H9 (cell line): Measurements from ENCODE around the gene C1orf116. TPM values are rescaled to one million over a fixed set of nuclear protein-coding genes. Genes with fewer than 3 reads are reported as not detected.

ENCODE experiments used
- DNase-seq: peaks from one replicate; pipeline ENCODE4 v3.0.0-alpha.2; 2017
- H2AFZ ChIP-seq: one replicate; pipeline ENCODE4 v1.6.1; 2013; ENCODE audit warnings: mild to moderate bottlenecking, low read length, control low read depth, moderate library complexity
- H2AK5ac ChIP-seq: 2 replicates; pipeline ENCODE4 v1.6.1; 2013; ENCODE audit warnings: low read length, control low read depth, mixed read lengths; ENCODE audit not compliant: insufficient read length
- H2BK120ac ChIP-seq: one replicate; pipeline ENCODE4 v1.6.1; 2013; ENCODE audit warnings: low read depth, mild to moderate bottlenecking, low read length, control low read depth, inconsistent platforms; ENCODE audit not compliant: poor library complexity, severe bottlenecking
- H2BK12ac ChIP-seq: 2 replicates; pipeline ENCODE4 v1.6.1; 2013; ENCODE audit warnings: low read length, control low read depth, mixed read lengths, low read depth; ENCODE audit not compliant: insufficient read length
- H2BK15ac ChIP-seq: 2 replicates; pipeline ENCODE4 v1.6.1; 2013; ENCODE audit warnings: low read depth, low read length, control low read depth
- H2BK20ac ChIP-seq: one replicate; pipeline ENCODE4 v1.6.1; 2013; ENCODE audit warnings: low read depth, mild to moderate bottlenecking, low read length, control low read depth, inconsistent platforms; ENCODE audit not compliant: poor library complexity, severe bottlenecking
- H2BK5ac ChIP-seq: 2 replicates; pipeline ENCODE4 v1.6.1; 2013; ENCODE audit warnings: low read length, control low read depth, mixed read lengths; ENCODE audit not compliant: insufficient read length
- H3K14ac ChIP-seq: 2 replicates; pipeline ENCODE4 v1.6.1; 2013; ENCODE audit warnings: low read length, control low read depth; ENCODE audit not compliant: insufficient read depth
- H3K18ac ChIP-seq: 2 replicates; pipeline ENCODE4 v1.6.1; 2013; ENCODE audit warnings: low read depth, mild to moderate bottlenecking, mixed read lengths, low read length, control low read depth; ENCODE audit not compliant: insufficient read length
- H3K23ac ChIP-seq: 2 replicates; pipeline ENCODE4 v1.6.1; 2013; ENCODE audit warnings: low read length, control low read depth, mixed read lengths, low read depth; ENCODE audit not compliant: insufficient read length
- H3K23me2 ChIP-seq: 2 replicates; pipeline ENCODE4 v1.6.1; 2013; ENCODE audit warnings: low read depth, mild to moderate bottlenecking, mixed read lengths, low read length, control low read depth; ENCODE audit not compliant: insufficient read length, poor library complexity, severe bottlenecking
- H3K27ac ChIP-seq: 2 replicates; pipeline ENCODE4 v1.5.1; 2013; ENCODE audit warnings: low read length, control low read depth, mixed read lengths, low read depth; ENCODE audit not compliant: insufficient read length
- H3K27me3 ChIP-seq: 2 replicates; pipeline ENCODE4 v1.6.1; 2013; ENCODE audit warnings: low read length, control low read depth, inconsistent platforms; ENCODE audit not compliant: insufficient read depth
- H3K4ac ChIP-seq: 2 replicates; pipeline ENCODE4 v1.6.1; 2013; ENCODE audit warnings: low read depth, mild to moderate bottlenecking, control low read depth, inconsistent platforms, low read length, moderate library complexity
- H3K4me1 ChIP-seq: 2 replicates; pipeline ENCODE4 v1.6.1; 2013; ENCODE audit warnings: low read length, control low read depth, inconsistent platforms; ENCODE audit not compliant: insufficient read depth
- H3K4me2 ChIP-seq: 2 replicates; pipeline ENCODE4 v1.6.1; 2013; ENCODE audit warnings: low read length, control low read depth, mixed read lengths; ENCODE audit not compliant: insufficient read length, insufficient read depth
- H3K56ac ChIP-seq: 2 replicates; pipeline ENCODE4 v1.6.1; 2013; ENCODE audit warnings: low read depth, mild to moderate bottlenecking, mixed read lengths, low read length, control low read depth; ENCODE audit not compliant: insufficient read length
- H3K79me1 ChIP-seq: 2 replicates; pipeline ENCODE4 v1.6.1; 2013; ENCODE audit warnings: low read depth, mild to moderate bottlenecking, moderate library complexity, low read length, control low read depth, inconsistent platforms; ENCODE audit not compliant: insufficient read depth, poor library complexity, severe bottlenecking
- H3K79me2 ChIP-seq: 2 replicates; pipeline ENCODE4 v1.6.1; 2013; ENCODE audit warnings: low read length, control low read depth, inconsistent platforms; ENCODE audit not compliant: insufficient read depth
- H3K9ac ChIP-seq: 2 replicates; pipeline ENCODE4 v1.6.1; 2013; ENCODE audit warnings: low read length, control low read depth, mixed read lengths; ENCODE audit not compliant: insufficient read length; ENCODE audit errors: extremely low read depth
- H3K9me3 ChIP-seq: one replicate; pipeline ENCODE4 v1.6.1; 2013; ENCODE audit warnings: low read depth, low read length, inconsistent platforms; ENCODE audit not compliant: control insufficient read depth
- H3T11ph ChIP-seq: one replicate; pipeline ENCODE4 v1.6.1; 2013; ENCODE audit warnings: mild to moderate bottlenecking, low read length, control low read depth, inconsistent platforms
- H4K20me1 ChIP-seq: one replicate; pipeline ENCODE4 v1.6.1; 2013; ENCODE audit not compliant: control insufficient read depth, insufficient read length, insufficient read depth
- H4K5ac ChIP-seq: 2 replicates; pipeline ENCODE4 v1.6.1; 2013; ENCODE audit warnings: low read depth, mild to moderate bottlenecking, mixed read lengths, low read length, control low read depth; ENCODE audit not compliant: insufficient read length
- H4K8ac ChIP-seq: replicated peaks from 2 replicates; pipeline ENCODE4 v1.6.1; 2013; ENCODE audit warnings: low read length, control low read depth, mixed read lengths, low read depth; ENCODE audit not compliant: insufficient read length
- H4K91ac ChIP-seq: 2 replicates; pipeline ENCODE4 v1.6.1; 2013; ENCODE audit warnings: low read depth, mild to moderate bottlenecking, moderate library complexity, mixed read lengths, low read length, control low read depth; ENCODE audit not compliant: insufficient read length
- H3K27ac Mint-ChIP-seq, 3 experiments: 2 replicates in 2 of 3; 3 replicates in 1 of 3; pipeline ENCODE4 v1.8.0; 2020 to 2021; ENCODE audit warnings: mixed read lengths in 3 of 3, mild to moderate bottlenecking in 1 of 3, moderate library complexity in 1 of 3
- H3K27me3 Mint-ChIP-seq: 2 replicates; pipeline ENCODE4 v1.8.0; 2021; ENCODE audit warnings: low read depth, mild to moderate bottlenecking, moderate library complexity, mixed read lengths
- H3K36me3 Mint-ChIP-seq, 3 experiments: 2 replicates in 2 of 3; 3 replicates in 1 of 3; pipeline ENCODE4 v1.8.0; 2020 to 2021; ENCODE audit warnings: low read depth in 3 of 3, mixed read lengths in 3 of 3; ENCODE audit not compliant: insufficient read depth in 1 of 3
- H3K4me1 Mint-ChIP-seq, 2 experiments: 2 replicates each; pipeline ENCODE4 v1.8.0; 2020; ENCODE audit warnings: mixed read lengths in 2 of 2
- H3K4me3 Mint-ChIP-seq, 2 experiments: 2 replicates in 1 of 2; 3 replicates in 1 of 2; pipeline ENCODE4 v1.8.0; 2020 to 2021; ENCODE audit warnings: mild to moderate bottlenecking in 2 of 2, mixed read lengths in 2 of 2, moderate library complexity in 1 of 2
- H3K9me3 Mint-ChIP-seq, 2 experiments: 2 replicates in 1 of 2; 3 replicates in 1 of 2; pipeline ENCODE4 v1.8.0; 2020; ENCODE audit warnings: mild to moderate bottlenecking in 2 of 2, mixed read lengths in 2 of 2, moderate library complexity in 1 of 2
- WGBS: extraction: QIAGEN DNeasy Blood & Tissue Kit; methylation state at CpG from one replicate; pipeline ENCODE4 v1.1.7; 2013; ENCODE audit warnings: missing lambda C conversion rate, low lambda C conversion rate, mixed read lengths; ENCODE audit not compliant: insufficient read length; ENCODE audit errors: extremely low coverage; 5-methylcytosine and 5-hydroxymethylcytosine counted together
- total RNA-seq: library from RNA; stranded (reverse); gene quantifications from 2 replicates; pipeline ENCODE4 v1.2.1, GENCODE V29; 2021
- TF ChIP-seq, protein P1 (sequence below): fragments of 200-600 bp; sonication (generic); conservative IDR thresholded peaks from 3 replicates; pipeline ENCODE4 v1.8.0; 2021; ENCODE audit warnings: antibody characterized with exemption, mild to moderate bottlenecking

Gene C1orf116
- total RNA-seq, 1 experiment from 2014 or later = 0.48 TPM

GRCh38 chr1:206987873-206988272, 44.7 kb downstream of the C1orf116 start:
- Histone ChIP-seq H3K14ac (no peak overlapping the region), H2BK12ac (no peak overlapping the region), H3T11ph (no peak overlapping the region), H3K79me2 (no peaks in the 10 kb centered on the region), H3K9ac (no peak overlapping the region), H3K4me1 (peaks cover 7% of the 10 kb centered on the region; the same call in 1 of the 2 replicates), H3K18ac (no peak overlapping the region), H2BK15ac (no peak overlapping the region), H2BK5ac (no peak overlapping the region), H4K91ac (no peak overlapping the region), H3K23ac (no peak overlapping the region), H3K23me2 (no peaks in the 10 kb centered on the region), H3K27me3 (no peaks in the 10 kb centered on the region; the same call in 1 of the 2 replicates), H2AK5ac (no peak overlapping the region), H3K56ac (no peak overlapping the region), H3K4me2 (no peak overlapping the region), H4K5ac (no peak overlapping the region), H2BK120ac (no peak overlapping the region), H3K79me1 (no peaks in the 10 kb centered on the region), H3K9me3 (no peaks in the 10 kb centered on the region), H3K27ac (no peak overlapping the region), H2BK20ac (no peak overlapping the region), H4K20me1 (no peaks in the 10 kb centered on the region), H2AFZ (no peak overlapping the region), H3K4ac (no peak overlapping the region), H4K8ac (no peak overlapping the region)
- H3K27me3 Mint-ChIP-seq = peaks cover 46% of the 10 kb centered on the region
- no peak overlapping the region for H3K4me3 Mint-ChIP-seq
- no peaks in the 10 kb centered on the region for H3K9me3 Mint-ChIP-seq
- no peak for DNase-seq
- H3K4me1 Mint-ChIP-seq = peaks cover 23 to 29% of the 10 kb centered on the region in 2 experiments
- no peaks in the 10 kb centered on the region; a peak in 1 of 7 replicates for H3K36me3 Mint-ChIP-seq
- WGBS = no CpG with 5 or more reads among the region's 1 CpG
- TF ChIP-seq, protein P1, sequence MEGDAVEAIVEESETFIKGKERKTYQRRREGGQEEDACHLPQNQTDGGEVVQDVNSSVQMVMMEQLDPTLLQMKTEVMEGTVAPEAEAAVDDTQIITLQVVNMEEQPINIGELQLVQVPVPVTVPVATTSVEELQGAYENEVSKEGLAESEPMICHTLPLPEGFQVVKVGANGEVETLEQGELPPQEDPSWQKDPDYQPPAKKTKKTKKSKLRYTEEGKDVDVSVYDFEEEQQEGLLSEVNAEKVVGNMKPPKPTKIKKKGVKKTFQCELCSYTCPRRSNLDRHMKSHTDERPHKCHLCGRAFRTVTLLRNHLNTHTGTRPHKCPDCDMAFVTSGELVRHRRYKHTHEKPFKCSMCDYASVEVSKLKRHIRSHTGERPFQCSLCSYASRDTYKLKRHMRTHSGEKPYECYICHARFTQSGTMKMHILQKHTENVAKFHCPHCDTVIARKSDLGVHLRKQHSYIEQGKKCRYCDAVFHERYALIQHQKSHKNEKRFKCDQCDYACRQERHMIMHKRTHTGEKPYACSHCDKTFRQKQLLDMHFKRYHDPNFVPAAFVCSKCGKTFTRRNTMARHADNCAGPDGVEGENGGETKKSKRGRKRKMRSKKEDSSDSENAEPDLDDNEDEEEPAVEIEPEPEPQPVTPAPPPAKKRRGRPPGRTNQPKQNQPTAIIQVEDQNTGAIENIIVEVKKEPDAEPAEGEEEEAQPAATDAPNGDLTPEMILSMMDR = no peak
- H3K27ac Mint-ChIP-seq = no peak overlapping the region
